HG03175 (cell line): ENCODE data around the gene KASH5.

Experiments used
- ATAC-seq: cut with Tn5 transposase; IDR thresholded peaks from one replicate; pipeline ENCODE4 v1.9.1; 2021; ENCODE audit warnings: mild to moderate bottlenecking, moderate library complexity; ENCODE audit not compliant: unreplicated experiment

Gene KASH5

DNA sequence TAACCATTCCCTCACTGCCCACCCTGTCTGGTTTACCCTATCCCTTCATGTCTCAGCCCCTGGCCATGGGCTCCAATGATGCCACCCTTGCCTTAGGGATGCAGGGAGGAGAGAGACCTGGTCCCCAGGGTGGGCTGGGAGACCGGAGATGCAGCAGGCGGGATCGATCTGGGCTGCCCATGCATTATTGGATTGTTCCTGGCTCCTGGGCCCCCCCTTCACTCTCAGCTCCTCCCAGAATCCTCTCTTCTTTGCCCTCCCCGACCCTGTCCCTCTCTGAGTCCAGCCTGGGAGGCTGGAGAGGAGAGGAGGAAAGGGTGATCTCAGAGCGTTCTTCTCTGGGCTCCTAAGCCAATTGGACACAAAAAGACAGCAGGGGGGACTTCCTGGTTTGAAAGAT is 5.8 kb downstream of the KASH5 start:
- ATAC-seq, result no peak

DNA sequence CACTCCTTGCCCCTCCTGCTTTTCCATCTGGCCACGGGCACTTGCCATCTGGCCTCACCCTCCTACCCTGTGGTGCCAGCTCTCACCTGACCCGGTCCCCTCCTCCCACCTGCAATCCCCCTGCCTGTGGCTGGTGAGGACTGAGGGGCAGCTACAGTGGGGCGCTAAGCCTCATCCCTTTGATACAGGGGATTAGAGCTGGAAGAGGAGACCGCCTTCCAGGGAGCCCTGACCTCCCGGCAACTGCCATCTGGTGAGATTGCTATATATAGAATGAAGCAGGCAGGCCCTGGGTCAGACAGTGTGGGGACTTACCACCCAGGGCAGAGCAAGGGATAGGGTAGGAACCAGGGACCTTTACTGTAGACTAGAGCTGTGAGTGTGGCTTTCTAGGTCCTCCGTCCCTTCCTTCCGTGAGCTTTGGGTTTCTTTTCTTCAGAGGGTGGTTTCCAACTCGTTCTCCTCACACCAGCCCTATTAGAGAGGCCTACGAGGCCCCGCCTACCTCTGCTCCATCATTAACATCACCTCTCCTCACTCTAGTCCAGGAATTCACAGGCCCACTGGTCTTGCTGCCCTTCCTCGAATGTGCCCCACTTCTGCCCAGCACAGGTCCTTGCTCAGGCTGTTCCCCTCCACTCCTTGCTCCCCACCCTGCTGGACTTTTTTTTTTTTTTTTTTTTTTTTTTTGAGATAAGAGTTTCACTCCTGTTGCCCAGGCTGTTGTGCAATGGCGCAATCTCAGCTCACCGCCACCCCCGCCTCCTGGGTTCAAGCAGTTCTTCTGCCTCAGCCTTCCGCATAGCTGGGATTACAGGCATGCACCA is 7.7 kb downstream of the KASH5 start:
- ATAC-seq, result no peak

GRCh38 chr19:49396738-49397505 is 8.9 kb downstream of the KASH5 start:
- no peak for ATAC-seq

GRCh38 chr19:49398001-49398615 is 10.1 kb downstream of the KASH5 start:
- no peak for ATAC-seq

GRCh38 chr19:49398931-49399330 is 10.9 kb downstream of the KASH5 start:
- ATAC-seq, result no peak

GRCh38 chr19:49400029-49400428 is 12.0 kb downstream of the KASH5 start:
- no peak for ATAC-seq

DNA sequence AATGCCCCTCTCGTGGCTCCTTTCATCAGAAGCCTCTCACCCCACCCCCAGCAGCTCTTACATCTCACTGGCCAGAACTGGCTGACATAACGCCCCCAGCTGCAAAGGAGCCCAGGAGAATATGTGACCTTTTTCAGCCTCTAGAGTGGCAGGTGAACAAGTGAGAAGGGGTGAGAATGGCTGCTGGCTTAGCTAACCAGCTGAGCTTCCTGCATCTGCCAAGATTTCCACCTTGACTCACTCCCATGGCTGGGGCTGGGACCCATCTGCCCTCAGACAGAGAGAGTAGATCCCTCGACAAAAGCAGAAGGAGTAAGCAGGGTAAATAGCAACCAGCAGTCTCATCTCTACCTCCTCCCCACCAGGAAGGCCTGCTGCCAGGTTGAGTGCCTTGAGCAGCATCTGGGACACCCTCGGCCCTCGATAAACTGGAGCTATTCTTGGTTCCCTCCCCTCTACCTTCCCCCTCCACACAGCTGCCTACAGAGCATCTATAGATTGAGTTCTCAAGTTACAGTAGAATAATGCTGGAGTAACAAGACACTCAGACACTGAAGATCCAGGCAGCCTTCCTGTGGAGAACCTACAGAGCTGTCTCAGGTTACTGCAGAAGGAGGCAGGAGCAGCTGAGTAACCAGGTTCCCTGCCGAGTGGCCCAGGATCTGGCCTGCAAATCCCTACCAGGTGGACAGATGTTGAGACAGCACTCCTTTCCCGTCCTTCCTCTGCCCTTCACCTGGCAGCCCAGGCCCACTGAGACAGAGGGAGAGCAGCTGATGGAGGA is 15.5 kb downstream of the KASH5 start:
- no peak for ATAC-seq

DNA sequence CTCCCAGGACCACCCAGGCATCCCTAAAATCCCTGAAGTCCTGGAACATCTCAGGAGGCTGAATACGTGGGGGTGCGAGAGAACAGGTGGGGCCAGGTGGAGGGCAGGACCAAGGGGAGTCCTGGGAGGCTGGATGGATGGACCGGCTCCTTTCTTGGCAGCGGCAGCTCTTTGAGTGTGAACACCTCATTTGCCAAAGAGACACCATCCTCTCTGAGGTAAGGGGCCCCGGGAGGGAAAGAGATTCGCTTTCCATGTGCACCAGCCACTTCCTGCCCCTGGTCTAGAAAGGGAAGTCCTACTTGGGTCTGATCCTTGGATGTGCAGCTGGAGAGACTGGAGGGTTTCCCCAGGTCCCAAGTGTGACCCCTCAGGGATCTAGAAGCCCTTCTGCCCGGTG is 19.0 kb downstream of the KASH5 start:
- ATAC-seq, result no peak

GRCh38 chr19:49407482-49408015 is 19.5 kb downstream of the KASH5 start:
- no peak for ATAC-seq

- ATAC-seq, result no peak
These were observed 20.9 kb downstream of the KASH5 start for GRCh38 chr19:49408816-49409440.

- no peak for ATAC-seq
These were observed 21.5 kb downstream of the KASH5 start for GRCh38 chr19:49409441-49410029.

DNA sequence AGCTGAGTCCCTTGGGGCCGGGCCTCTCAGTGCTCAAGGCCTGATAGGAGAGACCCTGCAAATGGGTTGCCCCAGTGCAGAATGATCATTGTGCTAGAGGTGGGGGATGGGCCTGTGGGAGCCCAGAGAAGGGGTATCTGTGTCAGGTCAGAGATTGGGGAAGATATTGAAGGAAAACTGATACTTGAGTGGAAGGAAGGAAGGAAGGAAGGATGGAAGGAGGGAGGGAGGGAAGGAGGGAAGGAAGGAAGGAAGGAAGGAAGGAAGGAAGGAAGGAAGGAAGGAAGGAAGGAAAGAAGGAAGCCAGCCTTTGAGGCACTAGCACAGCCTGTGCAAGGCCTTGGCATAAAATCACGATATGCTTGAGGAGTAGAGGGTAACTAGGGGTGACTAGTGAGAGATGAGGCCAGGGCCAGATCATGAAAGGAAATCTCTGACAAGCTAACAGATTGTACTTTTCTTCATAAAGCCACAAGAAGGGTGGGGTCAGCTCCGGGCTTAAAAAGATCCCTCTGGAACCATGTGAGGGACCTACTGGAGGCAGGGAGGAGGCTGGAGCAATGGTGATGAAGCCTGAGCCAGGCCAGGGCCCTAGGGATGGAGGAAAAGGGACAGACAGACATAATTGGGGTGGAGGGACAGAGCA is 23.8 kb downstream of the KASH5 start:
- ATAC-seq, result no peak

GRCh38 chr19:49413348-49413747 is 25.3 kb downstream of the KASH5 start:
- no peak for ATAC-seq

DNA sequence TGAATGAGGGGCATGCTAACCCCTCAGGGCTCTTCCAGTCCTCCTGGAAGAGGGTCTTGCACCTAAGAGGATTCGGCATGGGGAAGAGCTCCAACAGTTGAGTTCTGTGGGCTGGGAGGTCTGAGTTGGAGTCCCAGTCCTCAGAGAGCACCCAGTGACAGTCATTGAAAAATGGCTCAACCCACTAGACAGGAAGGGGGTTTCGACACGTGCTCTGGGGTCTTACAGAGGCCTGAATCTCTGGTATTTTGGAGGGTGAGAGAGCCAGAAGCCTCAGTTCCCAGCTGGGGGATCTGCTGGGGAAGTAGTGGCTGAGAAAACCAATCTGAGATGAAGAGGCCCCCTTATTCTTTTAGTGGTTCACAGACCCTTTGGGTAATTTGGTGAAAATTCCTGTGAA is 26.2 kb downstream of the KASH5 start:
- no peak for ATAC-seq

- no peak for ATAC-seq
These were observed 27.2 kb downstream of the KASH5 start for GRCh38 chr19:49415102-49415809.

DNA sequence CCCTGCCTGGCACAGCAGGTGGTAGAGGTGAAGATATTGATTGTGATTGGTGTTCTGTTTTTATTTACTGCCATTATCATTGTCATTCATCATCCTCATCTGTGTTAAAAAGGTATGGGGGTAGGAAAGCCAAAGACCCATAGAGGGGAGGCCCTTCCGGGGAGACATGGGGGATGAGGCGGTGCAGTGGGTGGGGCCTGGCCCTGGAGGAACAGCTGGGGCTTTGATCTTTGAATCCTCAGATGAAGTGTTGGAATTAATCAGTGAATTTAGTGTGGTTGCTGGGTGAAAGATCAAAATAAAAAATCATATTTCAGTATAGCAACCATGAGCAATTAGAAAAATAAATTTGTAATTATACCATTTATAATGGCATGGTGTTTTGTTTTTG is 27.8 kb downstream of the KASH5 start:
- no peak for ATAC-seq

- ATAC-seq, result no peak
These were observed 29.0 kb downstream of the KASH5 start for GRCh38 chr19:49417088-49417487.

DNA sequence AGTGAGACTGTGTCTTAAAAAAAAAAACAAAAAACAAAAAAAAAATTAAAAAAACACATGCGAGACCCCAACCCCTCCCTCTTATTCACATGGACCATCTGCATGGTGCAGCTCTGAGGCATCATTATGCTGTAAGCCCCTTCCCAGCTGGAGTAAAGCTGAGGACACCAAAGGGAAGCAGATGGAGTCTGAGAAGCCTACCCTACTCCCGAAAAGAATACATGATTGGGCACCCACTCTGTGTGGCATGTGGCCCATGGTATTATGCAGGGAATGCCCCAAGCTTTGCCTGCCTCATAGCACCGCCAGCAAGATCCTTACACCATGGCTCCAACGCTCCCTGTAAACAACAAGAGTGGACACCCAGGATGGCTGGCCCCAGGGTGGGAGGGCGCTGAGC is 30.5 kb downstream of the KASH5 start:
- ATAC-seq, result no peak

- ATAC-seq, result no peak
These were observed 31.1 kb downstream of the KASH5 start for GRCh38 chr19:49419173-49419572.
